GM21447 (cell line): ENCODE data around the gene FTH1.
"Not testable (repeated sequence)": the region's sequence is repeated elsewhere in the genome, so short reads cannot be mapped to it uniquely, and the experiment has no call there.

Experiments
- ATAC-seq: cut with Tn5 transposase; IDR thresholded peaks from one replicate; pipeline ENCODE4 v1.9.1; 2021; ENCODE audit not compliant: unreplicated experiment

FTH1 gene

DNA sequence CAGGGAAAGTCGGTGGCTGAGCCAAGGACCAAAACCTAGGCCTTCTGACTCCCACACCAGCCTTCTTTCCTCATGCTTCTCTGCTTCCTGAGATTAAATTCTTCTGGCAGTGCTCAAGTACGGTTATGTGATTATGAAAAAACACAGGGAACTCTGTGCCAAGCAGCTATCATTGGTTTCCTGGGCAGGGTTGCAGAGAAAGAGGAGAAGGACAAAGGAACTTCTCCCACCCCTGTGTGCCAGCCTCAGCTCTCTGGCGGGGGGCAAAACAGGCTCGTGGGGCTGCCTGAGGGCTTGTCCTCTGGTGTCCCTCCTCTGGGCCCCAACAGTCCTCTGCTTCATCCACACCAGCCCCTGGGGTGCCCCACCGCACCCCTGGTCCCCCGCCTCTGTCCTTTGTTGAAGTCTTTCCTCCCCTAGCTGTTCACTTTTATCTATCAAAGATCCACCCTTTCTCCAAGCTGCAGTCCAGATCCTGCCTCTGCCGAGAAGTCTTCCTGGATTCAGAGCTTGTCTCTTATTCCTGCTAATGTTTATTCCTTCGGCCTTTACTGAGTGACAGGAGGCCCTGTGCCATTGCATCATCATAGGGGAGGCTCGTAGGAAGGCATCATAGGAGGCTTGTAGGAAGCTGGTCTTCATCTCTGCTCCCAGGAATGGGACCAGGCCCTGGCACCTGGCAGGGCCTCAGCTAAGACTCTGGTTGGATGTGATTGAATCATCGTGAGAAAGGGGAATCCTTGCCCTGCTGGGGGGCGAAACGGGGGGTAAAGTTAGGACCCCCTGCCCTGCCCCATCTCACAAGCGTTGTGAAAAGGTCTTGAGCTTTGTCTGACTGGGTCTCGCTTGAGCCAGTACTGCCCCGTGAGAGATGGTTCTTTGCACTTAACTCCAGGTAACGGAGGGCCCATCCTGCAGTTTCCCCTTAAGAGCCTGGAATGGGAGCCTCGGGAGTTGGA lies 11.5 kb upstream of the FTH1 start:
- ATAC-seq, result no peak

GRCh38 chr11:61976813-61977475 lies 9.5 kb upstream of the FTH1 start:
- ATAC-seq, result no peak

- ATAC-seq, result no peak
These were observed 9.0 kb upstream of the FTH1 start for GRCh38 chr11:61976420-61976800.

DNA sequence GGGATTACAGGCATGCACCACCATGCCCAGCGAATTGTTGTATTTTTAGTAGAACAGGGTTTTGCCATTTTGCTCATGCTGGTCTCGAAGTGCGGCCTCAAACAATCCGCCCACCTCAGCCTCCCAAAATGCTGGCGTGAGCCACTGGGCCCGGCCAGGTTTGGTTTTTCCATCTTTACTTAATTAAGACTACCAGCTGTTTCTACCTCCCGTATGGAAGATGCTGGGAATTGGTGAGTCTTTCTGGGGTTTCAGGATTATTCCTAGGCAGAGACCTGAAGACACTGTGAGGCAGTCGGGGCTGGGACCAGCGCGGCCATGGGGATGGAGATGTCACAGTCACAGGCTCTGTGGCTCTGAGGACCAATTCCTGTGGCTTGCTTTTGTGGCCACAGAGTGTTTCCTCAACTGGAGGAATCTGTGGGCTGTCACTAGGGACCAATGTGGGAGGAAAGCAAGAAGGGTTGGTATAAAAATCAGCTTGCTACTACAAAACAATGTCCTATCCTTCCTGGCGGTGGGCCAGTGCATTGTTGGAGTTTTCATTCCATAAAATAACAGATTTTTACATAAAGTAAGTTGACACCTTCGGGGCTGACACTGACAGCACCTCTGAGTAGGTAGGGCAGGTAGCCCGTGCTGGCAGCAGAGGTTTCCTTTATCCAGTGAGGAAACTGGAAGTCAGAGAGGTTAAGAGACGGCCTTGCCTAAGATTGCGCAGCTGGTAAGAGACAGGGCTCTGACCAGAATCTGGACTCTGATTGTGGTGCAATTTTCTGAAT lies 8.4 kb upstream of the FTH1 start:
- ATAC-seq, result no peak

GRCh38 chr11:61974766-61975631 lies 7.6 kb upstream of the FTH1 start:
- ATAC-seq, result no peak

DNA sequence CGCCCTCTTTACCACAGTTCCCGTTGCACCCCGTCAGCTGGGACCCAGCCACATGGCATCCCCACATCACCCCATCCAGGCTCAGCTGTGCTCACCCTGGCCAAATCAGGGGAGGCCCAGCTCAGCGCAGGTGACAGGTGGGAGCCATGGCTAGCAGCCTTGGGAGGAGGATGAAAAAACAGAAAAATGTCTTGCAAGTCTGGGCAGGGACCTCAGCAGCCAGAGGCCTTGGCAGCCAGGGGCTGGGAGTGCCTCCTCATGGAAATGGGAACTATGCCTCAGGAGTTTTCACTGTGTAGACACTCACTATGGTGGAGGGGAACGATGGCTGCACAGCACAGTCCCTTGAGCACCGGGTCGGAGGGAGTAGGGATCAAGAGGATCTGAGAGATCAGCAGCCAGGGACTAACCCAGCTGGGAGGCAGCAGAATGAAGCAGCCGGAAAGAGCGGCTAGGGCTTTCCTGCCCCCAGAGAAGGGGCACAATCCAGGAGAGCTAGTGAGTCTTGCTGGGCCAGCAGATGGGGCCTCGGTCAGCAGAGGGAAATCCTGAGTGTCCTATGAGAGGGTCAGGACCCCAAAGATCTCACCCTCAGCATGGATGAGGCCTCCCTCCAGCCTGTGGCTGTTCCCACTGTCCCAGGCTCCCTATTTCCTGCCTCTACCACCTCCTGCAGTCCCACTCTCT lies 6.2 kb upstream of the FTH1 start:
- no peak for ATAC-seq

DNA sequence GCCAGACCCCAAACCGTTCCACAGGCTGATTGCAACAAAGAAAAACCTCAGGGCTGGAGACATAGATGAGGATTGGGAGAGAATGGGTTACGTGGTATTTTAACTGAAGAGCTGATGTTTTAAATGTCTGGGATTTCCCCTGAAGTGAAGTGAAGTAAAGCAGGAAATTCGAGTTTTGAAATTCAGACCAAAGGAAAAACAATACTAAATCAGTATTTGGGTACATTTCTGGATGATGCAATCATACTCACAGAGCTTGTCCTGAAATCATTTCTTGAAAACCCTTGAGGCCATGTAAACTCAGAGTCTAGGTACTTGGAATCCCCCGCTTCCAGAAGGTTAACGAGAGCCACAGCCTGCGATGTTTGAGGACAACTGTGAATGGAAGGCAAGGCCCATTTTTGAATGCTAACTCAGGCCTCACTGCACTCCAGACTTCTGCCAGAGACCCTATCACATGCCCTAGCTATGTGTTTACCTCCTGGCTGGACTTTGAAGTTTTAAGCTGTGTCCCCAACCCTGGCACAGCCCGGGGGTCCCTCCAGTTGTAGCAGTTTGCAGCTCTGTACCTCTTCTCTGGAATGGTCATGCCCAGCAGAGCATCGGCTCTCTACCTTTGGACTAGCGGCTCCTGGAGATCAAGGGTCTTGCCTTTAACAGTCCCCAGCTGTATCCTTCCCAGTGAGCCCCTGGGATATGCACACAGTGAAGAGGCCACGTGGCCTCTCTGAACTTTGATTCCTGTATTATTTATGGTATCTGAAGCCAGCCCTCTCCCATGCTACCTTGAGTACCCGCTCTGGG lies 5.4 kb upstream of the FTH1 start:
- ATAC-seq, result no peak

GRCh38 chr11:61972112-61972671 lies 4.8 kb upstream of the FTH1 start:
- no peak for ATAC-seq

DNA sequence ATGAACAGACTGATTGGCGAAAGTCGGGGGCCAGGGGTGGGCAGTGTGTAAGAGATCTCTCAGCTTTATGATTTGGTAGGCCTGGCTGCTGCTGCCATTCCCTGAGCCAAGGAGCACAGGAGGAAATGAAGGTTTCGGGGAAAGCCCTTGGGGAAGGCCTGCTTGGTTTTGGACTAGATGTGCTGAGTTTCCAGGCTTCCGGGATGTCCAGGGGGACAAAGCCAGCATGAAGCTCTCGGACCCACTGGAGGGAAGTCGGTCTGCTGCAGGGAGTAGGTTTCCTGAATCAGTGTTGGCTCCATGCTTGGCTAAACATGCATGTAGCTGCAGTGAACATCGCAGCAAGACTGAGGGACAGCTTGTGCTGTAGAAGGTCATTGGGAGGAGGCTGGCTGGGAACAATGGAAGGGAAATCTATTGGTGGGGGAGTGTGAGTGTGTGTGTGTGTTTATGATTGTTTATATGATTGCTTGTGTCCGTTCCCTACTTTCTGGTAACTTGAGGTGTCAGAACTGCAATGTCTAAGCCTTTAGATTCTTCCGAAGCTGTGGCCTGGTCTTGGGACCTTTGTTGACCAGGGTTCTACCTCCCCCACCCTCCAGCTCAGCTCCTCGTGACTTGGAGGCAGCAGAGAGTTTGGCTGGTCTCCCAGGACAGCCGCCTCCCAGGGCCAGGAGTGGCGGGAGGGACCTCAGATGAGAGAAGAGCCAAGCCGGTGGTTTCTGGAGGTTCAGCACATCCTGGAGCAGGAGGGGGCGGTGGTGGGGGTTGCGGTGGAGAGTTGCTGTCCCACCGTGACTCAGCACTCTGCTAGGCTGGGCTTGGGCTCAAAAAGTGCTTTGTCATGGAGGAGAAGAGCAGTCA lies 4.0 kb upstream of the FTH1 start:
- ATAC-seq, result peak; percentile 24

GRCh38 chr11:61969838-61970662 lies 2.6 kb upstream of the FTH1 start:
- ATAC-seq, result no peak

DNA sequence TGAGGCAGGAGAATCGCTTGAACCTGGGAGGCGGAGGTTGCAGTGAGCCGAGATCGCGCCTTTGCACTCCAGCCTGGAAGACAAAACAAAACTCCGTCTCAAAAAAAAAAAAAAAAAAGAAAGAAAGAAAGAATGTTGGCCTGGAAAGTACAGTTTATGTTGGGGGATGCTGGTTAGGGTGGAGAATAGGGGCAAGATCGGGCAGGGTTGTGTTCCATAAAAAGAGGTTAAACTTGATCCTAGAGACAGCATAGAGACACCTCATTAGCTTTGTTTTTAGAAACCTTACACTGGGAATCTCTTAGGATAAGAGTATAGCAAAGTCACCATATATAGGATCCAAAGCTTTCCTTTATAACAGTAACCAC lies 1.9 kb upstream of the FTH1 start:
- no peak for ATAC-seq

- no peak for ATAC-seq
These were observed 1.4 kb upstream of the FTH1 start for GRCh38 chr11:61968758-61969390.

GRCh38 chr11:61967924-61968757 lies 707 bp upstream of the FTH1 start:
- ATAC-seq, result peak; percentile 31

DNA sequence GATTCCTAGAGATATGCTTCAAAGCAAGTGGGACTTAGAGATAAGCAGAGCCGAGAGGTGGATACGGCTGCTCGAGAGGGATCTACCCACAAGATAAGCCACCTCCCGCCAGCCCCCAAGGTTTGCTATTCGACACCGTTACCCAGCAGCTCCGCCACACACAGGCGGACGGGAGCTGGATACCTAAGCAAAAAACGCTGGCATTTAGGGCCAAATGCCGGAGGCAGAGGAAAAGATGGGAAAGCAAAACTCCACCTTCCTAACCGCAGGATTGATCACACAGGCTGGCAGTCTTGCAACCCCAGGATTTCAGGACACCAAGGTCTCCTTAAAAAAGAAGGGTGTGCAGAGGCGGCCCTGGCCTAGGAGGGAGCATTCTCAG lies 709 bp downstream of the FTH1 start:
- ATAC-seq, result no peak

DNA sequence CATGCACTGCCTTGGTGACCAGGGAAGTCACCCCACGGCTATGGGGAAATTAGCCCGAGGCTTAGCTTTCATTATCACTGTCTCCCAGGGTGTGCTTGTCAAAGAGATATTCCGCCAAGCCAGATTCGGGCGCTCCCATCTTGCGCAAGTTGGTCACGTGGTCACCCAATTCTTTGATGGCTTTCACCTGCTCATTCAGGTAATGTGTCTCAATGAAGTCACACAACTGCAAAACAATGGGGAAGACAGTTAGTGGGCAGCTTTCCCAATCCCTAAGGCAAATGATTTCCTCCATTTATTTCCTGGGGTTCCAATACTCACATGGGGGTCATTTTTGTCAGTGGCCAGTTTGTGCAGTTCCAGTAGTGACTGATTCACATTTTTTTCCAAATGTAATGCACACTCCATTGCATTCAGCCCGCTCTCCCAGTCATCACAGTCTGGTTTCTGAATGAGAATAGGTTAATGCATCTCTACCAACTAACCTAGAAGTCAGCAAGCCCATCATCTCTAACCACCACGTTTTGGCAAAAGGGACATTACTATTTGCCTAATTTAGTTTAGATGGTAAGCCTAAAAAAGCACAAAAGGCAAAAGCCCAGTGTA lies 2.7 kb downstream of the FTH1 start:
- not testable (repeated sequence) for ATAC-seq
